H1 (cell line): Measurements from ENCODE around the gene APEH. TPM values are rescaled to one million over a fixed set of nuclear protein-coding genes. Genes with fewer than 3 reads are reported as not detected.

Experiments
- BACH1 ChIP-seq: IDR thresholded peaks from 2 replicates; pipeline ENCODE4 v1.6.1; 2012; ENCODE audit warnings: low read length, improper control_type of control experiment
- BRCA1 ChIP-seq: IDR thresholded peaks from 2 replicates; pipeline ENCODE4 v1.6.1; 2012; ENCODE audit warnings: low read depth, low read length, improper control_type of control experiment
- CEBPB ChIP-seq: IDR thresholded peaks from 2 replicates; pipeline ENCODE4 v1.6.1; 2012; ENCODE audit warnings: low read depth, low read length
- CHD1 ChIP-seq: IDR thresholded peaks from 2 replicates; pipeline ENCODE4 v1.6.1; 2012; ENCODE audit warnings: low read depth, low read length, improper control_type of control experiment
- EGR1 ChIP-seq: IDR thresholded peaks from 2 replicates; pipeline ENCODE4 v1.6.1; 2011; ENCODE audit warnings: low read depth, low read length, borderline replicate concordance
- GABPA ChIP-seq: IDR thresholded peaks from 2 replicates; pipeline ENCODE4 v1.6.1; 2011; ENCODE audit warnings: mild to moderate bottlenecking, low read length, moderate library complexity, borderline replicate concordance; ENCODE audit not compliant: insufficient read depth
- GTF2F1 ChIP-seq: IDR thresholded peaks from 2 replicates; pipeline ENCODE4 v1.6.1; 2012; ENCODE audit warnings: low read depth, low read length, improper control_type of control experiment, borderline replicate concordance
- HDAC6 ChIP-seq: IDR thresholded peaks from one replicate; pipeline ENCODE4 v1.7.1; 2012; ENCODE audit warnings: low read depth, mild to moderate bottlenecking, inconsistent platforms, low read length, moderate library complexity
- KDM1A ChIP-seq: fragments of 200-600, 300-600 bp; sonication (generic); IDR thresholded peaks from 2 replicates; pipeline ENCODE4 v1.7.1; 2016; ENCODE audit warnings: mild to moderate bottlenecking, low read length, borderline replicate concordance
- PHF8 ChIP-seq: fragments of 200-600 bp; sonication (generic); conservative IDR thresholded peaks from 2 replicates; pipeline ENCODE4 v1.7.1; 2012; ENCODE audit warnings: low read depth, mild to moderate bottlenecking, inconsistent platforms, low read length, moderate library complexity
- POLR2AphosphoS5 ChIP-seq: IDR thresholded peaks from 2 replicates; pipeline ENCODE4 v1.6.1; 2011; ENCODE audit warnings: low read depth, low read length
- polyA plus RNA-seq, 7 experiments: library from polyadenylated mRNA; depleted of rRNA in 3 of 7; stranded (reverse) in 5 of 7; unstranded in 2 of 7; fragments of >200 nt in 5 of 7; fragments of 200-250 nt in 2 of 7; gene quantifications; 1 replicate in 5 of 7; 2 replicates in 1 of 7; 4 replicates in 1 of 7; pipeline versions ENCODE4 v1.2.1 to v1.2.3, GENCODE V29; 2011 to 2013; ENCODE audit warnings: missing spikeins in 2 of 7, mixed read lengths in 2 of 7
- total RNA-seq: library from RNA; stranded (reverse); fragmentation: NEBNext Ultra II Directional; extraction: Animal tissue kit (Norgen Biotek cat#: 25700); gene quantifications from 2 replicates; pipeline ENCODE4 v1.2.1, GENCODE V29; 2021
- TF ChIP-seq, protein P1 (sequence below): fragments of 300-600 bp; sonication (generic); IDR thresholded peaks from 2 replicates; pipeline ENCODE4 v1.7.1; 2012; ENCODE audit warnings: low read length, moderate library complexity, mild to moderate bottlenecking, inconsistent platforms; ENCODE audit not compliant: insufficient replicate concordance

The APEH gene
- total and polyA plus RNA-seq, 2 of the 8 experiments (the other 6 are each of a cell fraction or from before 2014, with no cell fraction given), result 222 to 260 TPM

DNA sequence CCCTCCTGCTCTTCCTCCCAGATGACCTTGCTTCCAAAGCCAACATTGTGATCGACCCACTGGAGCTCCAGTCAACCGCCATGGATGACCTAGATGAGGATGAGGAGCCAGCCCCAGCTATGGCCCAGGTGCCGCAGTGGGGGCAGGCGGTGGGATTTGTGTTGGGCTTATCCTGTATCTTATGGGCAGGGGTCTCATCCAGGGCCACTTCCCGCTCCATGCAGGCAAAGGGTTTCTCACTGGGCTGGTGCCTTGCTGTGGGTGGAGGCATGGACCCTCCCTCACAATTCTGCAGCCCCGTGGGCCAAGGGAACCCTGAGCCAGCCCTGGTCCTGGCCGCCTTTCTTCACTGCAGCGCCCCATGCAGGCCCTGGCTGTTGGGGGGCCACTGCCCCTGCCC is 30.5 kb downstream of the APEH start (continued):
- TF ChIP-seq, protein P1, sequence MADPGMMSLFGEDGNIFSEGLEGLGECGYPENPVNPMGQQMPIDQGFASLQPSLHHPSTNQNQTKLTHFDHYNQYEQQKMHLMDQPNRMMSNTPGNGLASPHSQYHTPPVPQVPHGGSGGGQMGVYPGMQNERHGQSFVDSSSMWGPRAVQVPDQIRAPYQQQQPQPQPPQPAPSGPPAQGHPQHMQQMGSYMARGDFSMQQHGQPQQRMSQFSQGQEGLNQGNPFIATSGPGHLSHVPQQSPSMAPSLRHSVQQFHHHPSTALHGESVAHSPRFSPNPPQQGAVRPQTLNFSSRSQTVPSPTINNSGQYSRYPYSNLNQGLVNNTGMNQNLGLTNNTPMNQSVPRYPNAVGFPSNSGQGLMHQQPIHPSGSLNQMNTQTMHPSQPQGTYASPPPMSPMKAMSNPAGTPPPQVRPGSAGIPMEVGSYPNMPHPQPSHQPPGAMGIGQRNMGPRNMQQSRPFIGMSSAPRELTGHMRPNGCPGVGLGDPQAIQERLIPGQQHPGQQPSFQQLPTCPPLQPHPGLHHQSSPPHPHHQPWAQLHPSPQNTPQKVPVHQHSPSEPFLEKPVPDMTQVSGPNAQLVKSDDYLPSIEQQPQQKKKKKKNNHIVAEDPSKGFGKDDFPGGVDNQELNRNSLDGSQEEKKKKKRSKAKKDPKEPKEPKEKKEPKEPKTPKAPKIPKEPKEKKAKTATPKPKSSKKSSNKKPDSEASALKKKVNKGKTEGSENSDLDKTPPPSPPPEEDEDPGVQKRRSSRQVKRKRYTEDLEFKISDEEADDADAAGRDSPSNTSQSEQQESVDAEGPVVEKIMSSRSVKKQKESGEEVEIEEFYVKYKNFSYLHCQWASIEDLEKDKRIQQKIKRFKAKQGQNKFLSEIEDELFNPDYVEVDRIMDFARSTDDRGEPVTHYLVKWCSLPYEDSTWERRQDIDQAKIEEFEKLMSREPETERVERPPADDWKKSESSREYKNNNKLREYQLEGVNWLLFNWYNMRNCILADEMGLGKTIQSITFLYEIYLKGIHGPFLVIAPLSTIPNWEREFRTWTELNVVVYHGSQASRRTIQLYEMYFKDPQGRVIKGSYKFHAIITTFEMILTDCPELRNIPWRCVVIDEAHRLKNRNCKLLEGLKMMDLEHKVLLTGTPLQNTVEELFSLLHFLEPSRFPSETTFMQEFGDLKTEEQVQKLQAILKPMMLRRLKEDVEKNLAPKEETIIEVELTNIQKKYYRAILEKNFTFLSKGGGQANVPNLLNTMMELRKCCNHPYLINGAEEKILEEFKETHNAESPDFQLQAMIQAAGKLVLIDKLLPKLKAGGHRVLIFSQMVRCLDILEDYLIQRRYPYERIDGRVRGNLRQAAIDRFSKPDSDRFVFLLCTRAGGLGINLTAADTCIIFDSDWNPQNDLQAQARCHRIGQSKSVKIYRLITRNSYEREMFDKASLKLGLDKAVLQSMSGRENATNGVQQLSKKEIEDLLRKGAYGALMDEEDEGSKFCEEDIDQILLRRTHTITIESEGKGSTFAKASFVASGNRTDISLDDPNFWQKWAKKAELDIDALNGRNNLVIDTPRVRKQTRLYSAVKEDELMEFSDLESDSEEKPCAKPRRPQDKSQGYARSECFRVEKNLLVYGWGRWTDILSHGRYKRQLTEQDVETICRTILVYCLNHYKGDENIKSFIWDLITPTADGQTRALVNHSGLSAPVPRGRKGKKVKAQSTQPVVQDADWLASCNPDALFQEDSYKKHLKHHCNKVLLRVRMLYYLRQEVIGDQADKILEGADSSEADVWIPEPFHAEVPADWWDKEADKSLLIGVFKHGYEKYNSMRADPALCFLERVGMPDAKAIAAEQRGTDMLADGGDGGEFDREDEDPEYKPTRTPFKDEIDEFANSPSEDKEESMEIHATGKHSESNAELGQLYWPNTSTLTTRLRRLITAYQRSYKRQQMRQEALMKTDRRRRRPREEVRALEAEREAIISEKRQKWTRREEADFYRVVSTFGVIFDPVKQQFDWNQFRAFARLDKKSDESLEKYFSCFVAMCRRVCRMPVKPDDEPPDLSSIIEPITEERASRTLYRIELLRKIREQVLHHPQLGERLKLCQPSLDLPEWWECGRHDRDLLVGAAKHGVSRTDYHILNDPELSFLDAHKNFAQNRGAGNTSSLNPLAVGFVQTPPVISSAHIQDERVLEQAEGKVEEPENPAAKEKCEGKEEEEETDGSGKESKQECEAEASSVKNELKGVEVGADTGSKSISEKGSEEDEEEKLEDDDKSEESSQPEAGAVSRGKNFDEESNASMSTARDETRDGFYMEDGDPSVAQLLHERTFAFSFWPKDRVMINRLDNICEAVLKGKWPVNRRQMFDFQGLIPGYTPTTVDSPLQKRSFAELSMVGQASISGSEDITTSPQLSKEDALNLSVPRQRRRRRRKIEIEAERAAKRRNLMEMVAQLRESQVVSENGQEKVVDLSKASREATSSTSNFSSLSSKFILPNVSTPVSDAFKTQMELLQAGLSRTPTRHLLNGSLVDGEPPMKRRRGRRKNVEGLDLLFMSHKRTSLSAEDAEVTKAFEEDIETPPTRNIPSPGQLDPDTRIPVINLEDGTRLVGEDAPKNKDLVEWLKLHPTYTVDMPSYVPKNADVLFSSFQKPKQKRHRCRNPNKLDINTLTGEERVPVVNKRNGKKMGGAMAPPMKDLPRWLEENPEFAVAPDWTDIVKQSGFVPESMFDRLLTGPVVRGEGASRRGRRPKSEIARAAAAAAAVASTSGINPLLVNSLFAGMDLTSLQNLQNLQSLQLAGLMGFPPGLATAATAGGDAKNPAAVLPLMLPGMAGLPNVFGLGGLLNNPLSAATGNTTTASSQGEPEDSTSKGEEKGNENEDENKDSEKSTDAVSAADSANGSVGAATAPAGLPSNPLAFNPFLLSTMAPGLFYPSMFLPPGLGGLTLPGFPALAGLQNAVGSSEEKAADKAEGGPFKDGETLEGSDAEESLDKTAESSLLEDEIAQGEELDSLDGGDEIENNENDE, result no peak
- no peak for TF ChIP-seq EGR1
- TF ChIP-seq CEBPB, result no peak
- no peak for TF ChIP-seq BACH1
- TF ChIP-seq BRCA1, result no peak
- TF ChIP-seq POLR2AphosphoS5, result no peak
- TF ChIP-seq GABPA, result no peak
- no peak for TF ChIP-seq KDM1A
- TF ChIP-seq HDAC6, result no peak
- TF ChIP-seq GTF2F1, result no peak
- TF ChIP-seq CHD1, result no peak
- TF ChIP-seq PHF8, result no peak
